IMR-90 (cell line): Measurements from ENCODE around the gene SLC25A17. TPM values are rescaled to one million over a fixed set of nuclear protein-coding genes. Genes with fewer than 3 reads are reported as not detected.

Experiments used
- ATAC-seq: fragments of 200-7000 bp; cut with Tn5 transposase; 2 replicates; pipeline ENCODE4 v1.9.1; 2020; ENCODE audit warnings: low read depth, mild to moderate bottlenecking, moderate library complexity
- BruUV-seq: library from RNA; stranded (reverse); fragments of 400-500 nt; replicated peaks from 2 replicates; lab custom pipeline; 2021; lab: Mats Ljungman, UMichigan
- CTCF ChIA-PET: fragments of 300-600 bp; formaldehyde crosslinking; extraction: SDS; loops from one replicate; lab custom pipeline; 2021; ENCODE audit warnings: antibody characterized with exemption; lab: Yijun Ruan, JAX
- POLR2A ChIA-PET: fragments of 300-600 bp; sonication (Branson Sonifier 250); formaldehyde crosslinking; loops from one replicate; lab custom pipeline; 2022; ENCODE audit warnings: antibody characterized with exemption; ENCODE audit not compliant: unreplicated experiment; lab: Charles Lee
- DNase-seq: peaks from one replicate; pipeline ENCODE4 v3.0.0; 2013
- H2AFZ ChIP-seq: replicated peaks from 2 replicates; pipeline ENCODE3; 2013; ENCODE audit warnings: low read length, mild to moderate bottlenecking; ENCODE audit not compliant: poor library complexity
- H2AK5ac ChIP-seq: 2 replicates; pipeline ENCODE4 v1.6.1; 2013; ENCODE audit warnings: low read depth, low read length, inconsistent platforms
- H2AK9ac ChIP-seq: replicated peaks from 2 replicates; pipeline ENCODE3; 2013; ENCODE audit warnings: mild to moderate bottlenecking, low read depth, low read length, moderate library complexity; ENCODE audit not compliant: poor library complexity
- H2BK120ac ChIP-seq: 2 replicates; pipeline ENCODE4 v1.6.1; 2013; ENCODE audit warnings: low read depth, low read length, inconsistent platforms
- H2BK15ac ChIP-seq: 3 replicates; pipeline ENCODE4 v1.6.1; 2013; ENCODE audit warnings: low read depth, low read length, inconsistent platforms
- H2BK20ac ChIP-seq: 2 replicates; pipeline ENCODE4 v1.6.1; 2013; ENCODE audit warnings: low read depth, mild to moderate bottlenecking, inconsistent platforms, low read length, moderate library complexity
- H2BK5ac ChIP-seq: 2 replicates; pipeline ENCODE4 v1.6.1; 2013; ENCODE audit warnings: mild to moderate bottlenecking, low read depth, low read length, inconsistent platforms; ENCODE audit not compliant: poor library complexity, severe bottlenecking
- H3K14ac ChIP-seq: replicated peaks from 2 replicates; pipeline ENCODE4 v1.6.1; 2013; ENCODE audit warnings: low read depth, low read length, inconsistent platforms
- H3K18ac ChIP-seq: 2 replicates; pipeline ENCODE4 v1.6.1; 2013; ENCODE audit warnings: low read depth, low read length, control low read depth
- H3K23ac ChIP-seq: 2 replicates; pipeline ENCODE4 v1.6.1; 2013; ENCODE audit warnings: low read depth, low read length, inconsistent platforms
- H3K27ac ChIP-seq: 2 replicates; pipeline ENCODE4 v1.5.1; 2013; ENCODE audit warnings: mild to moderate bottlenecking, control low read depth, low read length; ENCODE audit not compliant: insufficient read depth
- H3K27me3 ChIP-seq: 2 replicates; pipeline ENCODE4 v1.6.1; 2013; ENCODE audit warnings: low read length; ENCODE audit not compliant: control insufficient read depth, insufficient read depth
- H3K36me3 ChIP-seq: 2 replicates; pipeline ENCODE4 v1.6.1; 2013; ENCODE audit warnings: low read length, mixed read lengths; ENCODE audit not compliant: control insufficient read depth, insufficient read depth
- H3K4ac ChIP-seq: 2 replicates; pipeline ENCODE4 v1.6.1; 2013; ENCODE audit warnings: low read depth, low read length, inconsistent platforms
- H3K4me1 ChIP-seq: 2 replicates; pipeline ENCODE4 v1.6.1; 2013; ENCODE audit warnings: low read length, mixed read lengths; ENCODE audit not compliant: control insufficient read depth, insufficient read depth
- H3K4me2 ChIP-seq: 2 replicates; pipeline ENCODE4 v1.6.1; 2013; ENCODE audit warnings: low read depth, mild to moderate bottlenecking, control low read depth, low read length, moderate library complexity
- H3K4me3 ChIP-seq: 2 replicates; pipeline ENCODE4 v1.5.1; 2013; ENCODE audit warnings: low read depth, mild to moderate bottlenecking, control low read depth, low read length, moderate library complexity; ENCODE audit not compliant: insufficient read depth
- H3K56ac ChIP-seq: 2 replicates; pipeline ENCODE4 v1.6.1; 2013; ENCODE audit warnings: low read length, inconsistent platforms; ENCODE audit not compliant: insufficient read depth; ENCODE audit errors: extremely low read depth
- H3K79me1 ChIP-seq, 2 experiments: 2 replicates each; pipeline ENCODE4 v1.6.1; 2013; ENCODE audit warnings: low read length in 2 of 2, inconsistent platforms in 1 of 2, low read depth in 1 of 2
- H3K9ac ChIP-seq: 2 replicates; pipeline ENCODE4 v1.6.1; 2013; ENCODE audit warnings: low read depth, low read length, control low read depth
- H3K9me1 ChIP-seq: 2 replicates; pipeline ENCODE4 v1.6.1; 2013; ENCODE audit warnings: low read length, inconsistent platforms; ENCODE audit not compliant: insufficient read depth
- H3K9me3 ChIP-seq: 2 replicates; pipeline ENCODE4 v1.6.1; 2013; ENCODE audit warnings: low read length; ENCODE audit not compliant: control insufficient read depth, insufficient read depth
- H4K20me1 ChIP-seq: 2 replicates; pipeline ENCODE4 v1.6.1; 2013; ENCODE audit warnings: low read length, inconsistent platforms; ENCODE audit not compliant: insufficient read depth
- H4K5ac ChIP-seq: 2 replicates; pipeline ENCODE4 v1.6.1; 2013; ENCODE audit warnings: mild to moderate bottlenecking, low read depth, low read length, control low read depth
- H4K8ac ChIP-seq, 2 experiments: 2 replicates each; pipeline ENCODE4 v1.6.1; 2013; ENCODE audit warnings: low read depth in 2 of 2, low read length in 2 of 2, control low read depth in 1 of 2, inconsistent platforms in 1 of 2
- H4K91ac ChIP-seq: 2 replicates; pipeline ENCODE4 v1.6.1; 2013; ENCODE audit warnings: low read depth, low read length, inconsistent platforms; ENCODE audit not compliant: insufficient read depth
- BHLHE40 ChIP-seq: fragments of 150-350 bp; IDR thresholded peaks from 2 replicates; pipeline ENCODE4 v1.6.1; 2016; ENCODE audit warnings: mild to moderate bottlenecking, low read depth, low read length
- CEBPB ChIP-seq: IDR thresholded peaks from 2 replicates; pipeline ENCODE4 v1.6.1; 2012; ENCODE audit warnings: low read depth, low read length, improper control_type of control experiment
- CHD1 ChIP-seq: IDR thresholded peaks from 2 replicates; pipeline ENCODE4 v1.6.1; 2012; ENCODE audit warnings: low read depth, low read length, improper control_type of control experiment
- CTCF ChIP-seq: conservative IDR thresholded peaks from 2 replicates; pipeline ENCODE4 v1.5.1; 2012; ENCODE audit warnings: mild to moderate bottlenecking, low read depth, low read length, improper control_type of control experiment
- MAZ ChIP-seq: IDR thresholded peaks from 2 replicates; pipeline ENCODE4 v1.6.1; 2012; ENCODE audit warnings: low read depth, mild to moderate bottlenecking, low read length, improper control_type of control experiment, moderate library complexity, borderline replicate concordance
- MXI1 ChIP-seq: IDR thresholded peaks from 2 replicates; pipeline ENCODE4 v1.6.1; 2012; ENCODE audit warnings: low read depth, mild to moderate bottlenecking, low read length, moderate library complexity, borderline replicate concordance
- POLR2A ChIP-seq: IDR thresholded peaks from 2 replicates; pipeline ENCODE4 v1.6.1; 2012; ENCODE audit warnings: mild to moderate bottlenecking, low read depth, low read length
- RCOR1 ChIP-seq: IDR thresholded peaks from 2 replicates; pipeline ENCODE4 v1.6.1; 2012; ENCODE audit warnings: mild to moderate bottlenecking, low read length, improper control_type of control experiment; ENCODE audit not compliant: insufficient replicate concordance
- RFX5 ChIP-seq: IDR thresholded peaks from 2 replicates; pipeline ENCODE4 v1.8.0; 2012; ENCODE audit warnings: low read depth, mild to moderate bottlenecking, low read length, moderate library complexity
- USF2 ChIP-seq: fragments of 150-350 bp; IDR thresholded peaks from 2 replicates; pipeline ENCODE4 v1.6.1; 2017; ENCODE audit warnings: mild to moderate bottlenecking, antibody characterized with exemption, low read length, low read depth
- WGBS, 2 experiments: methylation state at CpG; one replicate each; pipeline versions ENCODE4 v1.1.5 to v1.1.7; 2013; ENCODE audit warnings: missing lambda C conversion rate in 2 of 2; ENCODE audit not compliant: insufficient read length in 1 of 2; ENCODE audit errors: extremely low coverage in 2 of 2; 5-methylcytosine and 5-hydroxymethylcytosine counted together
- dilution Hi-C: fragments of 300-500 bp; cut with HindIII; formaldehyde crosslinking; loops from one replicate; pipeline ENCODE4 v1.14.3; 2018; ENCODE audit warnings: low sequenced_read_pairs; ENCODE audit not compliant: unreplicated experiment
- in situ Hi-C: fragments of 300-500 bp; cut with MboI; formaldehyde crosslinking; loops from 3 replicates; pipeline ENCODE4 v1.14.3; 2019; ENCODE audit warnings: low sequenced_read_pairs, inconsistent platforms, mixed read lengths
- intact Hi-C: fragments of 100-400 bp; cut with micrococcal nuclease; formaldehyde crosslinking; loops from 2 replicates; pipeline ENCODE4 v1.10.0; 2022
- polyA plus RNA-seq, 3 experiments: library from polyadenylated mRNA; depleted of rRNA; stranded (reverse); fragments of >200 nt; gene quantifications; 2 replicates each; pipeline ENCODE4 v1.2.3, GENCODE V29; 2012; ENCODE audit warnings: low replicate concordance in 1 of 3
- total RNA-seq: library from RNA; depleted of rRNA; stranded (reverse); fragments of >200 nt; gene quantifications from 2 replicates; pipeline ENCODE4 v1.2.3, GENCODE V29; 2012

The SLC25A17 gene
- total and polyA plus RNA-seq, 2 of the 4 experiments (the other 2 are of a cell fraction), result 19.6 to 36.0 TPM

- Histone ChIP-seq H4K8ac (peak within 1 kb of the TSS; percentile 93 to 100), H3K79me1 (peaks cover 8 to 49% of the 10 kb centered on the region in 2 experiments), H3K36me3 (peaks cover 1% of the 10 kb centered on the region; the same call in 1 of the 2 replicates), H3K14ac (peak within 1 kb of the TSS; percentile 94), H4K5ac (peak within 1 kb of the TSS; percentile 96), H3K9ac (peak within 1 kb of the TSS; percentile 95), H2AK9ac (peak within 1 kb of the TSS; percentile 99), H3K4ac (peak within 1 kb of the TSS; percentile 96), H3K56ac (peak within 1 kb of the TSS; percentile 98), H3K4me2 (peak within 1 kb of the TSS; percentile 88), H3K18ac (peak within 1 kb of the TSS; percentile 95), H3K4me1 (peaks cover 9% of the 10 kb centered on the region), H3K27ac (peak within 1 kb of the TSS; percentile 96), H2BK15ac (peak within 1 kb of the TSS; percentile 100; the same call in 2 of the 3 replicates), H3K23ac (peak within 1 kb of the TSS; percentile 98), H3K4me3 (peak within 1 kb of the TSS; percentile 67), H4K91ac (peak within 1 kb of the TSS; percentile 96), H2AFZ (peak within 1 kb of the TSS; percentile 94), H3K9me1 (0 out of 2 replicates have a peak, but pooled peaks cover 3% of the 10 kb centered on the region), H2BK20ac (peak within 1 kb of the TSS; percentile 68; the same call in 1 of the 2 replicates), H3K9me3 (no peaks in the 10 kb centered on the region), H2BK120ac (peak within 1 kb of the TSS; percentile 92), H4K20me1 (peaks cover 35% of the 10 kb centered on the region), H3K27me3 (no peaks in the 10 kb centered on the region), H2AK5ac (peak within 1 kb of the TSS; percentile 90), H2BK5ac (peak within 1 kb of the TSS; percentile 95)
- TF ChIP-seq BHLHE40 (peak; percentile 77; the same call in 1 of the 2 replicates), CTCF (0 out of 2 replicates have a peak, but pooled peaks have one; percentile 29), POLR2A (peak; percentile 73; the same call in 1 of the 2 replicates), CEBPB (no peak), USF2 (peak; percentile 86), MAZ (peak; percentile 36; the same call in 1 of the 2 replicates), RFX5 (no peak), RCOR1 (no peak), MXI1 (peak; percentile 85), CHD1 (peak; percentile 69; the same call in 1 of the 2 replicates)
- DNase-seq (peak; percentile 95), ATAC-seq (peak; percentile 98)
- WGBS, 2 experiments, result 0% methylated on average over 30 of the region's 63 CpGs; no CpG with 5 or more reads in 1 of the 2 experiments
- dilution Hi-C loops, result no loop called here
- ChIA-PET CTCF (no interaction called here), POLR2A (interaction anchor here (0.6 kb wide), 2 partner anchors 47 to 145 kb away, joined by 5 to 10 read pairs; no protein-coding TSS in a partner anchor)
- in situ Hi-C loops, result no loop called here
- BruUV-seq, result no TSS peak
- intact Hi-C loops, result no loop called here
These were observed 37.6 kb upstream of the SLC25A17 start, which contains the start of the genes ST13 and XPNPEP3 for GRCh38 chr22:40856513-40857308. Gene ST13, minus strand, starts transcription at chr22:40856639. Its CDS starts 99 bp downstream, at chr22:40856540. Gene XPNPEP3, plus strand, starts transcription at chr22:40857148. Its CDS starts 34 bp downstream, at chr22:40857182.
